Left cardiac atrium (tissue), 4 donors: ENCODE measurements around the gene ACVR1B. TPM values are rescaled to one million over a fixed set of nuclear protein-coding genes. Genes with fewer than 3 reads are reported as not detected.

Source experiments
- ATAC-seq, 2 donors: fragments of 200-7000 bp; cut with Tn5 transposase; one replicate each; pipeline ENCODE4 v1.9.1; 2020; ENCODE audit warnings: mild to moderate bottlenecking in 2 of 2, moderate library complexity in 2 of 2
- DNase-seq: peaks from one replicate; pipeline ENCODE4 v3.0.0-alpha.2; 2020
- intact Hi-C, 2 donors: fragments of 100-400 bp; cut with DNase I; formaldehyde crosslinking; loops; one replicate each; pipeline versions ENCODE4 v1.14.1 to v1.15.1; 2022 to 2023
- total RNA-seq, 2 donors: library from RNA; stranded (reverse); fragmentation: NEBNext Ultra II Directional; extraction: Animal tissue kit (Norgen Biotek cat#: 25700); gene quantifications; one replicate each; pipeline ENCODE4 v1.2.1, GENCODE V29; 2021
- donor health status: DM: no; HTN: yes; CAD: no.
- donor health status: DM: no; HTN: yes; CAD: no; lungs with severe emphysema.
- donor health status: DM: yes; HTN: yes; CAD: no.
- donor health status: Dilated cardiomyopathy.

The ACVR1B gene
- total RNA-seq, 2 donors from 2014 or later, result 13.0 to 19.3 TPM

DNA sequence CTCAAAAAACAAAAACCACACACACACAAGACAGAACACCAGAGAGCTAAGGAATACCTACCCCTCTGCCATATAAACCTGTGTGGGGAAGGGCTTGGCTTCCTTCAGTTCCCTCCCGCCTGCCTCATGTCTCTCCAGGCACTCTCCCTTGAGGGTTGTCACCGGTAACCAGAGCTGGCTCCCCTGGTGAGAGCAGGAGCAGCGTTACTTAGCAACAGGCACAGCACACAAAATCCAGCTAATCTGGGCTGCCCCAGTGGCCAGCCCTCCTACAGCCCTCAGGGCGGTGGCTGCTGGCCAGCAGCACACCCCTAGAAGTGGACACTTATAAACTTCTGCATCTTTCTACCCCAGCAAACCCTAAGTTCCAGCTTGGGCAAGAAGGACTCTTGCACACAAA is 78.2 kb downstream of the ACVR1B start:
- no peak for DNase-seq
- intact Hi-C loops, result loop anchor here in 1 of 2 donors (5.0 kb wide), 1 partner anchor 38 kb away; the partner anchor contains the start of gene ATG101
- no peak for ATAC-seq

DNA sequence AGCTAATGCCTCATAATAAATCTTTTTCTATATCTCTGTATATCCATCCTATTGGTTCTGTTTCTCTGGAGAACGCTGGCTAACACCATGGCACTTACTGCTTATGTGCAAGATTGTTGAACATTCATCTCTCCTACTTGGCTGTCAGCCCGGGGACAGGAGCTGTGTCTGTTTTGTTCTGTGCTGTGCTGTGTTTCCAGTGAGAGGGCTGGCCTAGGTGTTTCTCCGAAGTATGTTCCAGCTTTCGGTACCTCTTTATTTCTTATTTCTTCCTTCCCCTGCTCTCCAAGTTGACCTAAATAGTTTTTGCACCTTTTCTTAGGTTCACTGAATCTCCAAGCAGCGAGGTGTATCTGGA is 80.9 kb downstream of the ACVR1B start:
- ATAC-seq (peak; percentile 42 to 52), DNase-seq (peak; percentile 82)
- intact Hi-C loops, result no loop called here

GRCh38 chr12:52032804-52033445 is 81.4 kb downstream of the ACVR1B start:
- peak; percentile 99 for DNase-seq
- intact Hi-C loops, result no loop called here
- ATAC-seq, result peak; percentile 93 to 96

DNA sequence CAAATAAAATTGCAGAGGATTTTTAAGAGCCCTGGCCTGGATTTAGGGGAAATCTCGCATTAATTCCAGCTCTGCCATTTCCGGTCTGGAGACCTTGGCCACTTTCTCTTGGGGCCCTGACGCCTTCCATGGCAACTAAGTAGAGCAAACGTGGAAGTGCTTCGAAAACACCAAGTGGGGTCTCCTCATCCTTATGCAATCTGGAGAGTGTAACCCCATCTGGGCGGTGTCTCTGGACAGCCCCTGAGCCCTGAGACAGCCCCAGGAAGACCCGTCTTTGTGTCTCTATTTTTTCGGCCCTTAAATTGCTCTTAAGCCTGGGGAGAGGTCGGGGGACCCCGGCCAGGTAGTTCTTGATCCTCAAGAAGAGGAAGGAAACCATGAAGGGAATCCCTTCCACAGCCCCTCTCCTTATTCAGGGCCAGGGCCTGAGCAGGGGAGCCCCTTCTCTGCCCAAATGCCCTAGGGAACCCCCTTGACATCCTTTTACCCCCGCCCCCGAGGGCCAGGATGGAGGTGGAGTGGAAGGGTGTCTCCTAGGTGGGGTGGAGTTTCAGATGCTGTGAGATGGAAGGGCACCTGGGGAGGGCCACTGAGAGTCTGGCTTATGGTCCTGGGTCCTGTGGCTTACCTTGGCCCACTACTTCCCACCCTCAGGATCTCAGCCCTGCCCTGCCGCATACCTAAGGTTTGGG is 82.1 kb downstream of the ACVR1B start:
- ATAC-seq (peak in 1 of 2 donors; percentile 1), DNase-seq (peak; percentile 47)
- intact Hi-C loops, result no loop called here

GRCh38 chr12:52035190-52035589 is 83.7 kb downstream of the ACVR1B start:
- no peak for DNase-seq
- ATAC-seq, result no peak
- intact Hi-C loops, result no loop called here

DNA sequence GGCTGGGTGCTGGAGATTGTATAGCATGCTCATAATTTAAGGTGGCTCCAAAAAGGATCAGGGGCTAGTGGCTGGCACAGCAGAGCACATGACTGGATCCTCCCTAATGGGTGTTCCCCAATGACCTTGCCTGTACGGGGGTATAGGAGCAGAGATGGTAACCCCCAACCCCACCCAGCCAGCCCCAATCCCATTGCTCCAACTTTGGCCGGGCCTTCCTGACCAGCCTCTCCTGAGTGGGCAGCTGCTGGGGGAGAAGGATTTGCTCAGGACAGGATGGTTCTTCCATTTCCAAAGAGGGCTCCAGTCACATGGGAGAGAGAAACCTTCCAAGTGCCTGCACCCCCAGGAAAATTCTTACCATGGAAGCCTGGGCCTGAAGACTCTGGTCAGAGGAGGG is 84.4 kb downstream of the ACVR1B start:
- ATAC-seq (no peak), DNase-seq (no peak)
- intact Hi-C loops, result no loop called here

DNA sequence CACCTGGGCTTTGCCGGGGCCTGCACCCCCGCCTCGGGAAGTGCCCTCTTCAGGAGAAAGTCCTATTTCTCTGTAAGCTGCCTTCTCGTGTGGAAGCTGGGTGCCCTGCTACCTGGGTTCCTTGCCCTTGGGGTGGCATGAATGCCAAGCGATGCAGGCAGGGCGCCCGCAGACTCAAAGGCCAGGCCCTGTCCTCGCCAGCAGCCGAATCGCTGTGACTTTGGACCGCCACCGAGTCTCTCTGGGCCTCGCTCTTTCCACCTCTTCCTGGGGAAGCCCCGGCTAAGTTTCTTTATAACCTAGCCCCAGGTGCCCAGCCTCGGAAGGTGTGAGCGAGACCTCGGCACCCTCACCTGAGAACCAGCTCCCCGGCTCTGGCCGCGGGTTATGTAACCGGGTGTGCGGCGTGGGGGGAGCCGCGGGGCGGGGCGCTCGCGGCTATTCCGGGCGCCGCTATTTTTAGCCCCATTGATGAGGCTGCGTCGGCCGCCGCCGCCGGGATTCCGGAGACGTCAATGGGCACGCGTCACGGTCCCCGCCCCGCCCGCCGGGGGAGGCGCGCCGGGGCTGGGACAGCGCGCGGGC is 85.2 kb downstream of the ACVR1B start:
- DNase-seq (peak; percentile 93), ATAC-seq (peak; percentile 55 to 58)
- intact Hi-C loops, result no loop called here

DNA sequence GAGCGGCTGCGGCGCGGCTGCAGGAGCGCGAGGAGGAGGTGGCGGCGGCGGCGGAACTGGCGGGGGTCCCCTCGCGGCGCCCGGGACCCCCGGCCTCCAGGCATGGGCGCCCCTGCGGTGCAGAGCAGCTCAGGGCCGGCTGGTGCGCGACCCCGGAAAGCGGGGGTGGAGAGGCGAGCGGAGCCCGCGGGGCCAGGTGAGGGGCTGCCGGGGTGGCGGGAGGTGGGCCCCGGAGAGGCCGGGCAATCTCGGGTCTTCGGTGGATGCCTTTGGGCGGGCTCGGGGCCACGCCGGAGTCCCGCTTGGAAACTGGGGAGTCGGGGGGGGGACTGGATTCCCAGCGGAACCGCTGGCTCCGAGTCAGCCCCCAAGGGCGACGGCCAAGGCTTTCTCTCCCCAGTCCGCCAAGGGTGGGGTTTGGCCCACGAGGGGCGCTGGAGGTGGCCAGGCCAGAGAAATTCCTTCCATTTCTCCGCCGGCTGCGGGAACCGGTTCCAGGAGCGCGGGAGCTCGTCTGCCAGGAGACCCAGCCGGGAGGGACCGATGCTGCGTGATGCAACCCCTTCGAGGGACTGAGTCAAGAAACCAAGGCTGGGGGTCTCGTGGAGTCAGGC is 85.9 kb downstream of the ACVR1B start:
- peak; percentile 79 for DNase-seq
- intact Hi-C loops, result no loop called here

DNA sequence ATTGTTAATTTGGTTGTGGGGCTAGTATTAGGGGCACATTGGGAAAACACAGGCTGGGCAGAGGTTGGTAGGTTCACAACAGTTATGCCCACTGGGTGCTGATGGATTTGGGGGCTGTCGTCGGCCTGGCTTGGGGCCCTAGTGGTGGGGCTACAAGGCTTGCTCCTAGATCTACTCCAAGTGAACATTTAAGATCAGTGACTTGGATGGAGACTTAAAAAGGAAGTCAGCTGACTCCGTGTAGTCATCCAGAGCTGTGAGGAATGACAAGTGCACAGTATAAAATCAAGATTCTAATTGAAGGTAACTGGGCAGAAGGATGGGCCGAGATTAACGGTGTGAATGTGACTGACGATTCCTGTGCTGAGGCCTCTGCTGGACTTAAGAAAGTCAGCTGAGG is 86.9 kb downstream of the ACVR1B start:
- ATAC-seq, result no peak
- DNase-seq, result no peak
- intact Hi-C loops, result no loop called here

More for the DNA sequence above, 85.9 kb downstream of the ACVR1B start:
- peak in 1 of 2 donors; percentile 5 for ATAC-seq

GRCh38 chr12:52041035-52041434 is 89.5 kb downstream of the ACVR1B start:
- ATAC-seq, result no peak
- no peak for DNase-seq
- intact Hi-C loops, result no loop called here

DNA sequence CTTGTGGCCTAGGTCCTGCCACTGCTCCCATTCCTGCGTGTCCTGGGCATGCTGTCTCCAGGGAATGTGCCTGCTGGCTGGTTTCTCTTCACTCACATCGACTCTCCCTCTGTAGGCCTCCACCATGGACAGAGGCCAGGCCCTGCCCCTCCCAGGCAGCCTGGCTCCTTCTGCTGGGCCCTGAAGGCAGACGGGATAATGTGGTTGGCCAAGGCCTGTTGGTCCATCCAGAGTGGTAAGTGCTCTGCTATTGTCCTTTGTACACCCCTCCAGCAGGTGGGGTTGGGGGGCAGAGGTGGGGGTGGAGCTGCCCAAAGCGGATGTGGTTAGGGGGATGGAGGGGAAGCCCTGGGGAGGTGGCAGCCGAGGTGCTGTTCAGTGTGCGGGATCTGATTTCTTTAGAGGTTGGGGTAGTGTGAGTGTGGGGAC is 90.2 kb downstream of the ACVR1B start:
- intact Hi-C loops, result no loop called here
- ATAC-seq, result peak; percentile 4 to 36
- peak; percentile 72 for DNase-seq

GRCh38 chr12:52042706-52043385 is 91.3 kb downstream of the ACVR1B start:
- DNase-seq (no peak), ATAC-seq (no peak)
- intact Hi-C loops, result no loop called here

- intact Hi-C loops, result no loop called here
- DNase-seq (peak; percentile 82), ATAC-seq (peak; percentile 24 to 25)
These were observed 92.1 kb downstream of the ACVR1B start for GRCh38 chr12:52043386-52044212.

GRCh38 chr12:52044292-52044983 is 92.9 kb downstream of the ACVR1B start:
- ATAC-seq (peak; percentile 76 to 78), DNase-seq (peak; percentile 92)
- intact Hi-C loops, result no loop called here

DNA sequence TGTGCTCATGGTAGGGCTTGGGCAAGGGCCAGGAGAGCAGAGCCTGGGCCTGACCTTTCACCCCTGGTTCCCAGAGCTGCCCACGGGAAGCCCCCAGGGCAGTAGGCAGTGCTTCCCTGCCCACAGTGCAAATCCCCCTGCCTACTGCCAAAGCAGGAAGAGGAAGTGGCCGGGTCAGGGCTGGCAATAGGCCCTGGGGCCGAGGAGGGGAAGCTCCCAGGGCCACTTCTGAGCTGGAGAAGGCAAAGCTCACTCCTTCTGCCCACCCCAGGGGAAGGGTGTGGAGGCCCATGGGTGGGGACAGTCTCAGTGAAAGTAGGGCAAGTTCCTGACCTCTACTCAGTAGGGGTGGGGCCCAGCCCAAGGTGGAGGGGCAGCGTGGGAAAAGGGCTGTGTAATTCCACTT is 94.3 kb downstream of the ACVR1B start:
- ATAC-seq (peak in 1 of 2 donors; percentile 10), DNase-seq (peak; percentile 72)
- intact Hi-C loops, result no loop called here
